ENCODE data around the gene TPM2.
"Not testable (repeated sequence)": the region's sequence is repeated elsewhere in the genome, so short reads cannot be mapped to it uniquely, and the experiment has no call there.

TPM2 gene

DNA sequence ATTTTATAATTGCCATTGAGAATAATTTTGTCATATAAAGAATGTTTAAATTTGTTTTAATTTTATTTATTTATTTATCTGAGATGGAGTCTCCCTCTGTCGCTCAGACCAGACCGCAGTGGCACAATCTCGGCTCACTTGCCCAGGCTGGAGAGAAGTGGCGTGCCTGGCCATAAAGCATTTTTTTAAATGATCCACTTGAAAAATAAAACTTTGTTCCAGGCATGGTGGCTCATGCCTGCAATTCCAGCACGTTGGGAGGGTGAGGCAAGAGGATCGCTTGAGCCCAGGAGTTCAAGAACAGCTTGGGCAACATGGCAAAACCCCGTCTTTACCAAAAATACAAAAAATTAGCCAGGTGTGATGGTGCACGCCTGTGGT lies 36.9 kb downstream of the TPM2 start:
- no peaks in the 10 kb centered on the region for H3K9me3 ChIP-seq (ENCODE audit: low read depth, low read length)
- no peak for DNase-seq (ENCODE audit: low read depth, low spot score)
- no peak overlapping the region for H3K9ac ChIP-seq (ENCODE audit: insufficient read length)
- H3K27ac ChIP-seq = no peak overlapping the region
- no peak overlapping the region for H3K4me3 ChIP-seq
- TF ChIP-seq EZH2 (IDR thresholded peaks at IDR 0.05) = no peak
- no peak for TF ChIP-seq FOXP2 (optimal IDR thresholded peaks at IDR 0.05; ENCODE audit: control extremely low read depth, extremely low read length, insufficient read depth)
- no peak for TF ChIP-seq POLR2AphosphoS5 (IDR thresholded peaks at IDR 0.05; ENCODE audit: borderline replicate concordance, low read depth, low read length)
- no peaks in the 10 kb centered on the region for H3K36me3 ChIP-seq (ENCODE audit: insufficient read depth, low read length)

DNA sequence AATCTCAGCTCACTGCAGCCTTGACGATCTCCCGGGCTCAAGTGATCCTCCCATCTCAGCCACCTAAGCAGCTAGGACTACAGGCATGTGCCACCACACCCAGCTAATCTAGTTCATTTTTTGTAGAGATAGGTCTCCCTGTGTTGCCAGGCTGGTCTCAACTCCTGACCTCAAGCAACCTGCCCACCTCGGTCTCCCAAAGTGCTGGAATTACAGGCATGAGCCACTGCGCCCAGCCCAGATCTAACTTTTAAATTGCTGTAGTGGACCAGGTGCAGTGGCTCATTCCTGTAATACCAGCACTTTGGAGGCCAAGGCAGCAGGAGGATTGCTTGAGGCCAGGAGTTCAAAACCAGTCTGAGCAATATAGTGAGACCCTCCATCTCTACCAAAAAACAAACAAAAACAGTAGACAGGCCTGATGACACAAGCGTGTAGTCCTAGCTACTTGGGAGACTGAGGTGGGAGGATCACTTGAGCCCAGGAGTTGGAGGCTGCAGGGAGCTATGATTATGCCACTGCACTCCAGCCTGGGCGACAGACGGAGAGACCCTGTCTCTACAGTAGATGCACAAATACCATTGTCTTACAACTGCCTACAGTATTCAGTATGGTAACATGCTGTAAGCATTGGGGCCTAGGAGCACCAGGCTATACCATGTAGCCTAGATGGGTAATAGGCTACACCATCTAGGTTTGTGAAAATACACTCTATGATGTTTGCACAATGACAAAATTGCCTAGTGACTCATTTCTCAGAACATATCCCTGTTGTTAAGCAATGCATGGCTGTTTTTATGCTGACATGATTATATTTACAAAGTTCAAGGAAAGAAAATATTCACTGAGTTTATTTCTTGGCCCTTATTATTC lies 37.5 kb downstream of the TPM2 start:
- no peak overlapping the region for H3K27ac ChIP-seq
- H3K4me3 ChIP-seq = no peak overlapping the region
- H3K9me3 ChIP-seq (ENCODE audit: low read depth, low read length) = no peaks in the 10 kb centered on the region
- no peak overlapping the region for H3K9ac ChIP-seq (ENCODE audit: insufficient read length)
- no peak for TF ChIP-seq FOXP2 (optimal IDR thresholded peaks at IDR 0.05; ENCODE audit: control extremely low read depth, extremely low read length, insufficient read depth)
- no peak for TF ChIP-seq POLR2AphosphoS5 (IDR thresholded peaks at IDR 0.05; ENCODE audit: borderline replicate concordance, low read depth, low read length)
- no peak for TF ChIP-seq EZH2 (IDR thresholded peaks at IDR 0.05)
- DNase-seq (ENCODE audit: low read depth, low spot score) = no peak
- H3K36me3 ChIP-seq (ENCODE audit: insufficient read depth, low read length) = no peaks in the 10 kb centered on the region

DNA sequence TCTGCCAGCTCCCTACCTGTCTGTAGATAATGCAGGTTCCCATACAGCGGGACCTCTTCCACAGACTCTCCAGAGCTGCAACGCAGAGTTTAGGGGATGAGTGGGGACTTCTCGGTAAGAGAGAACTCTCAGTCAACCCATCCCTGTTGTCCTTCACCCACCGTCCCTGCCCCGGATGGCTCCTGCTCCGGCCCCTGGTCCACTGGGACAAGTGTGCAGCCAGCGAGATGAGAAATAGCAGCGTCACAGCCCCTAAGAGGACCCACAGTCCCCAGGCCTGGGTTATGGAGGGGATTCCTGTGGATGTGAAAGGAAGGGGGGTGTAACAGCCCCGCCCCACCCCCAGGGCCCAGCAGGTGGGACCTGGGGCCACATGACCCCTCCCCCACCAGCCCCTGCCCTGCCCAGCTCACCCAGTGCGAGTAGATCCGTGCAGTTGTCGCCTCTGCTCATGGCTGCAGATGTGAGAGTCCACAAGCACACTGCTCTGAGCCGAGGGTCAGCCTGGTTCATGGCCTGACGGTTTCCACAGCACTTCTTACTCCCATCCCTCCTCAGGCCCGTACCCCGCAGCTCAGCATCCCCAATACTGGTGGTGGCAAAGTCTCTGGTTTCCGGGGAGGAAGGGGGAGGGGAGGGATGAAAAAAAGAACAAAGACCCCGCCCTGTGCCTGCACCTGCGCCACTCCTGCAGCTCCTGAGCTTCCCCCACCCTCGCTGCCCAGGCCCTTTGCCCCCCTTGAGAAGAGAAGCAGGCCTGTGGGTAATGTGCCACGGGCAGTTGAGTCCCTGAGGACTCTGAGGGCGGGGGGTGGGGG lies 39.2 kb downstream of the TPM2 start, which contains the start of gene SIT1:
TSS of gene SIT1 (minus strand) at position 591 of the 818 bp plus-strand sequence. CDS start at position 513, 78 bp downstream.
- TF ChIP-seq EZH2 (IDR thresholded peaks at IDR 0.05) (no peak), POLR2AphosphoS5 (IDR thresholded peaks at IDR 0.05; ENCODE audit: borderline replicate concordance, low read depth, low read length) (no peak), FOXP2 (optimal IDR thresholded peaks at IDR 0.05; ENCODE audit: control extremely low read depth, extremely low read length, insufficient read depth) (no peak)
- no peak for DNase-seq (ENCODE audit: low read depth, low spot score)
- Histone ChIP-seq H3K9ac (ENCODE audit: insufficient read length) (no peak within 1 kb of the TSS), H3K27ac (no peak within 1 kb of the TSS), H3K9me3 (ENCODE audit: low read depth, low read length) (no peaks in the 10 kb centered on the region), H3K36me3 (ENCODE audit: insufficient read depth, low read length) (no peaks in the 10 kb centered on the region), H3K4me3 (no peak within 1 kb of the TSS)

DNA sequence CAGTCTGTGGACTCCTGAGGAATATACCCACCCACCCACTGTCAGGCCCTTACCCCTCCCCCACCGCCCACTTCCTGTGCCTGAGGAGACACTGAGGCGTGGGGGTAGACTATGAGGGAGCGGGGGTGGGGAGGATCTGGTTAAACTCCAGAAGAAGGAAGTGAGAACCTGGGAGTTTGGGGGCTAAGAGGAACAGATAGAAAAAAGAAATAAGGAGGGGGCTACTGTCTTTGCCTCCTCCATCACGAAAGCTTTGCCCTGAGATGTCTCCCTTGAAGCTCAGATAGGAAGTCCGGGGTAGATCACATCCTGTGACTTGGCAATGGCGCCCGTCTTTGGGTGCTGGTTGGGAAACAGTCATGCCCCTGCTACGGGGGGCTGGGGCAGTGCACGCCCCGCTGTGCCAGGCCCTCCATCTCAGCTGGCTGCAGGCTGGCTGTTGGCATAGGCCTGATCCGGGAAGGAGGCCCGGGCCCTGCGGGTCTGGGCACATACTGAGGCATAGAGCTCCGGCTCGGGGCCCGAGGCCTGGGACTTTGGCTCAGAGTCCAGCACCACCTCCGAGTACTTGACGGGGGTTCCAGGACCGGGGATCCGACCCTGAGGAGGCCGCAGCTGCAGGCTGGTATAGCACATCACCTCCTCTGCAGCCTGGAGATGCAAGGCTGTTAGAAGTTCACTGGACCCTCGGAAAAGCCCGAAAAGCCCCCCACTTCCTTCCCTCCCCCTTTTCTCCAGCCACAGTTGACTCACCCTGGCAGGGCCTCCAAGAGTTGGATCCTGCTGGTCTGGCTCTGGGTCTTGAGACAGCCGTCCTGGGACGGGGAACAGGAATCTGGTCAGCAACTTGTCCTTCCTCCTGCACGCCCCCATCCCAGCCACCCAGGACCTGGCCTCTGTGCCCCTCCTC lies 40.0 kb downstream of the TPM2 start:
- H3K36me3 ChIP-seq (ENCODE audit: insufficient read depth, low read length) = no peaks in the 10 kb centered on the region
- no peak for DNase-seq (ENCODE audit: low read depth, low spot score)
- H3K27ac ChIP-seq = no peak overlapping the region
- no peak overlapping the region for H3K4me3 ChIP-seq
- TF ChIP-seq POLR2AphosphoS5 (IDR thresholded peaks at IDR 0.05; ENCODE audit: borderline replicate concordance, low read depth, low read length) (no peak), FOXP2 (optimal IDR thresholded peaks at IDR 0.05; ENCODE audit: control extremely low read depth, extremely low read length, insufficient read depth) (no peak)
- H3K9me3 ChIP-seq (ENCODE audit: low read depth, low read length) = no peaks in the 10 kb centered on the region
- H3K9ac ChIP-seq (ENCODE audit: insufficient read length) = no peak overlapping the region

DNA sequence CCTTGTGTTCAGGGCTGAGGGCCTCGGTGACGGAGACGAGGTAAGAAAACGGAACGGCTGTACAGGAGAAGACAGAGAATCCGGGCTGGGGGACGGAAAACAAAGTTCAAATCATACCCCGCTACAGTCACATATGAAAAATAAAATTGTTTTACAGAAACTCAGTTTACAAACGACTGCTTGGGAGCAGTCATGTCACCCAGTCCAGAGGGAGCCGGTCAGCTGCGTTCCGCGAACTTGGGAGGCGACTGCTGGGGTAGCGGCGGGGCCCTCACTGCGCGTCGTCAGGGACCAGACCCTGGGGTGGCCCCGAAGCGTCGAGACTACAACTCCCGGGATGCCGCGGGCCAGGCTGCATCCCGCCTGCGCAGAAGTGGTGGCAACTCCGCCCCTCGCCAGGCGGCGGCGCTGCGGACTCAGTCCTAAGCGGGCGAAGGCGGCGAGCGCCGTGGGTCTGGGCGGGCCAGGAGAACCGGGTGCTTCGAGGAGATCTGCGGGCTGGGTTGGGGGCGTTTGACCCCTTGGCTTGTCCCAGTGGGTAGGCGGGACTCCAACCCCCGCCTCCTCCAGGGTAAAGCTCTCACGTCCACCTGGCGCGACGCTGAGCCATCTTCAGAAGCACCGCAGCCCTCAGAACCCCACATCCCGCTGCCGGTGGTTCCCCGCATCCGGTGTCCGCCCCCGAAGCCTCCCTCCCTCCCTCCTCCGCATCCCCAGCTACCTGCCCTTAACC lies 43.0 kb downstream of the TPM2 start:
- H3K9ac ChIP-seq (ENCODE audit: insufficient read length) = peak overlapping the region; percentile 56
- peak overlapping the region; percentile 79 for H3K4me3 ChIP-seq
- no peak overlapping the region for H3K27ac ChIP-seq
- H3K9me3 ChIP-seq (ENCODE audit: low read depth, low read length) = no peaks in the 10 kb centered on the region
- DNase-seq (ENCODE audit: low read depth, low spot score) = no peak
- TF ChIP-seq POLR2AphosphoS5 (IDR thresholded peaks at IDR 0.05; ENCODE audit: borderline replicate concordance, low read depth, low read length) = peak; percentile 69
- TF ChIP-seq FOXP2 (optimal IDR thresholded peaks at IDR 0.05; ENCODE audit: control extremely low read depth, extremely low read length, insufficient read depth) = no peak
- no peak for TF ChIP-seq EZH2 (IDR thresholded peaks at IDR 0.05)
- no peaks in the 10 kb centered on the region for H3K36me3 ChIP-seq (ENCODE audit: insufficient read depth, low read length)

DNA sequence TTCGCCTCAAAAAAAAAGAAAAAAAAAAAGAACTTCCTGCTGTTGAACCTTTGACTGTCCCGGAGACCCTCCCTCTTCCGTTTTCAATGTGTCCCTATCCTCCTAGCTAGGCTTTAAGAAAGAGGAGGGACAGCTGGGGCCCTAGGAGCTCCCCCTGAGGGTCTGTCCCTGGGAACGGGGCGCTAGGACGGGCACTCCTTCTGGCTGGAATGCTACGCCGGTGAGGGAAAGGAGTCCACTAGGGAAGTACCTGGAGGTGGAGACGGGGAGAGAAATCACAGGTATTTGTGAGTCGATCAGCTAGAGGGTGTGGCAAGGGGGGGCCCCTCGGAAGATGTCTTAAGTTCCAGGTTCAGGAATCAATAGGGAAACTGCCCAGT lies 43.6 kb downstream of the TPM2 start:
- TF ChIP-seq FOXP2 (optimal IDR thresholded peaks at IDR 0.05; ENCODE audit: control extremely low read depth, extremely low read length, insufficient read depth) (no peak), EZH2 (IDR thresholded peaks at IDR 0.05) (no peak), POLR2AphosphoS5 (IDR thresholded peaks at IDR 0.05; ENCODE audit: borderline replicate concordance, low read depth, low read length) (no peak)
- Histone ChIP-seq H3K9me3 (ENCODE audit: low read depth, low read length) (no peaks in the 10 kb centered on the region), H3K36me3 (ENCODE audit: insufficient read depth, low read length) (no peaks in the 10 kb centered on the region), H3K9ac (ENCODE audit: insufficient read length) (peak overlapping the region; percentile 56), H3K4me3 (peak overlapping the region; percentile 79), H3K27ac (no peak overlapping the region)
- no peak for DNase-seq (ENCODE audit: low read depth, low spot score)

DNA sequence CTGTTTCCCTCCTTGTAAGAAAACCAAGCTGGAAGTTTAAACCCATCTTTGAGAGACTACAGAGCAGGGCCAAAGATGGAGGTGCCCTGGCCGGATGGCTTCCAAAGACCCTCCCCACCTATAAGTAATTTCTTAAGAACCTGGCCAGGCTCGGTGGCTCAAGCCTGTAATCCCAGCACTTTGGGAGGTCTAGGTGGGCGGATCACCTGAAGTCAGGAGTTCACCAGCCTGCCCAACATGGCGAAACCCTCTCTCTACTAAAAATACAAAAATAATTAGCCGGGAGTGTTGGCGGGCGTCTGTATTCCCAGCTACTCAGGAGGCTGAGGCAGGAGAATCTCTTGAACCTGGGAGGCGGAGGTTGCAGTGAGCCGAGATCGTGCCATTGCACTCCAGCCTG lies 44.0 kb downstream of the TPM2 start:
- H3K9ac ChIP-seq (ENCODE audit: insufficient read length); DNase-seq (ENCODE audit: low read depth, low spot score); H3K36me3 ChIP-seq (ENCODE audit: insufficient read depth, low read length); H3K27ac ChIP-seq; H3K4me3 ChIP-seq; H3K9me3 ChIP-seq (ENCODE audit: low read depth, low read length): not testable (repeated sequence)
